GM19455 (cell line): ENCODE data around the gene TPST2.

Source experiments
- ATAC-seq: cut with Tn5 transposase; IDR thresholded peaks from one replicate; pipeline ENCODE4 v1.9.1; 2021; ENCODE audit not compliant: unreplicated experiment

TPST2 gene

DNA sequence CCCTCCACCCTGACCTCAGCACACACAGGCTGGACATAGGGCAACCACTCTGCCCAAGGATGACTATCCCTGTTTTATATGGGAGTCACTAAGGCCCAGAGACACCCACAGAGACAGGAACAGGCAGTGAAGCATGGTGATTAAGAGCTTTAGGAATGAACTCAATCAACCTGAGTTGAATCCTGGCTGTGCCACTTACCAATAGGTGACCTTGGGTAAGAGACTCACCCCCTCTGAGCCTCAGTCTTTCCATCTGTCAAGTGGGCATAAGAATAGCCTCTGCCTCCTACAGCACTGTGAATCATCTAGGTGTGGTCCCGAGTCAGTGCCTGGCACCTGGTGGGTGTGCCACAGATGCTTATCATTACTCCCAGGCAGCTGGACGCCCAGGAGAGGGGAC is 21.1 kb upstream of the TPST2 start:
- ATAC-seq = no peak

DNA sequence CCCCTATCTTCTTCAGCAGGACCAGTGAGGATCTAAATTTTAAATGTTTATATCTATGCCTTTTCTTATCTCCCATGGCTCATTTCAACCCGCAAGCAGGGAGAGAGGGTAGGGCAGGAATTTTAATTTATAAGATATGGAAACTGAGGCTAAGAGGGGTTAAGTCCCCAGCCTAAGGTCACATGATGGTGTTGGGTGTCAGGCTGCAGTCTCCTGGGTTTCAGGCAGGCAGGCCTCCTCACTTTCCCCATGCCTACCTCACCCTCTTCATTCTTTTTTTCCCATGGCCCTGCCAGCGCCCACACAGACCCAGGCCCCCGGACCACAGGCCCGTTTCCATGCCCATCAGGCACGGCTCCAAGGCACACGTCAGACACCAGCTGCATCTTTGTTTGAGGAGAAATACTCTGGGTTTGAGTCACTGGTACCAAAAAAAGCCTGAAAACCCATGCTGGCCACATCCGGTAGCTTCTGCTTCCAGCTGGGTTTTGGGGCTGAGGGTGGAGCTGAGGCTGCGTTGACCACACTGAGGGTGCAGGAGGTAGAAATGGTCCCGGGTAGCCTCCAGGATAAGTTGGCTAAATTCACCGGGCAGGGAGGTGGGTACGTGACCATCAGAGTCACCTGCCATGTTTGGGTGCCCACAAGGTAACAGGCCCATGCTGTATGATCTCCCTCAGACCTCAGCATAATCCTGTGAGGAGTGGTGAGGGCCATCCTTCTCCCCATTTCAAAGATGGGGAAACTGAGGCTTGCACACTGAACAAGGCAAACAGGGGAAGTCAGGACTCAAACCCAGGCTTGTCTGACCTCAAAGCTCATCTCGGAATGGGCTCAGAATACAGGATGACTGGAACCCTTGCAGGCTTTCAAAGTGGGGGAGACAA is 20.4 kb upstream of the TPST2 start:
- peak; percentile 77 for ATAC-seq

DNA sequence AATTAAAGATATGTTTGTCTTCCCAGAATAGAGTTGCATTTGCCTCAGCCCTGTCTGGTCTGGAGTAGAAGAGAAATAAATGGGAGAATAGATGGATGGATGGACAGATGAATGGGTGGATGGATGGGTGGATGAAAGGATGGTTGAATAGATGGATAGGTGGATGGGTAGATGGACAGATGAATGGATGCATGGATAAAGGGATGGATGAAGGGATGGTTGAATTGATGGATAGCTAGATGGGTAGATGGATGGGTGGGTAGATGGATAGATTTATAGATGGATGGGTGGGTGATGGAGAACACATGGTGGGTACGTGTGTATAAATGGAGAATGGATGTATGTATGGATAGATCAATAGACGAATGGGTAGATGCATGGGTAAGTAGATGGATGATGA is 19.4 kb upstream of the TPST2 start:
- no peak for ATAC-seq

DNA sequence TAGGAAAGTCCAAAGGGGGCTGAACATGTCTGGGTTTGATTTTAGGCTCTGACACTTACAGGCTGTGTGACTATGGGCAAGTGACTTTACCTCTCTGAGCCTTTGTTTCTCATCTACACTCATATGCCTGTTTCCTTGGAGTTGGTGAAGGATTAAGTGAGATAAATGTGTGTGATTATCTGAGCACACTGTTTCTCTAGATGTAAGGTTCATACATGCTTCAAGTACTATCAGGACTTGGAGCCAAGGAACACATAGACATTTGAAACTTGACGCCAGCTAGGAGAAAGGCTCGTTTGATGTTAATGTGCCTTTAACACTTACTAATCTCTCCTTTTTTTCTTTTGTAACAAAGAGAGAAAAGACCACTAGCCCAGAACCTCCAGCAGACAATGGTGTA is 18.2 kb upstream of the TPST2 start:
- ATAC-seq = no peak

DNA sequence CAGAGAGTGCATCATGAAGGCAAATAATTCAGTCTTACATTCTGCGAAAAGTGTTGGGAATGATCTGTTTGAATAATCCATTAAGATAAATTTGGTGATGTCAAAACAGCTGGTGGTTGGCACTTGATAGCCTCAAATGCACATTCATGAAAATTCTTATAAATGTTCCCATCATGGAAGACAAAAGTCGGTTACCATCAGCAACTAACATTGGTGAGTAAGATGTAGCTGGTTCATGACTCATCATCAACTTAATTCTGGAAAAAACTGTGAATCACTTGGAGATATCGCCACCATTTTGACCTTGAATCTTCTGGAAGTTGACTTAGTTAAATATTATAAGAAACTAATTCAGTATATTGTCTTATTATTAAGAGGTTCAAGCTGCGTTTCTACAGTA is 16.7 kb upstream of the TPST2 start:
- no peak for ATAC-seq

DNA sequence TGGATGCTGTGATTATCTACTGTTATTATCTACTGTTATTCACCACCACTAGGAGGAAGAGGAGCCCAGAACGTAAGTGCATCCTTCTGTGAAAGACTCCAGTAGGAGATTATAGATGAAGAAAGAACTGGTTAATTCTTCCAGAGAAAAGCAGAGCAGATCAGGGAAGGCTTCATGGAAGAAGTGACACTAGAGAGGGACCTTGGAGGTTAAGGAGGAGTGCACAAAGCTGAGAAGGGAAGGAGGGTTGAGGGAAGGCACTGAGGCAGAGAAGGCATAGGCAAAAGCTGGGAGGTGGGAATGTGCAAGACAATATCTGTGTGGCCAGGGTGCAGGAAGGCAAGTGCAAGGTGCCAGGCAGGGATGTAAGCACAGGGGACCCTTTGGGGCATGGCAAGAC is 14.4 kb upstream of the TPST2 start:
- ATAC-seq = no peak

DNA sequence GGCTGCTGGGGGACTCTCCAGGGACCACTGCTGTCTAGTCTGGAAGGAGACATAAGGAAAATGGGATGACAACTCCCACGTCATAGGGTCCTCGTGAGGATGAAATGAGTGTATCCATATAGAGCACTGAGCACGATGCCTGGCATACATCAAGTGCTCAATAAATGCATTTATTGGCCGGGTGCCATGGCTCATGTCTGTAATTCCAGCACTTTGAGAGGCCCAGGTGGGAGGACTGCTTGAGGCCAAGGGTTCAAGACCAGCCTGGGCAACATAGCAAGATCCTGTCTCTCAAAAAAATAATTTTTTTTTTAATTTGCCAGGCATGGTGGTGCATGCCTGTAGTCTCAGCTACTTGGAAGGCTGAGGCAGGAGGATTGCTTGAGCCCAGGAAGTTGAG is 12.2 kb upstream of the TPST2 start:
- ATAC-seq = no peak

DNA sequence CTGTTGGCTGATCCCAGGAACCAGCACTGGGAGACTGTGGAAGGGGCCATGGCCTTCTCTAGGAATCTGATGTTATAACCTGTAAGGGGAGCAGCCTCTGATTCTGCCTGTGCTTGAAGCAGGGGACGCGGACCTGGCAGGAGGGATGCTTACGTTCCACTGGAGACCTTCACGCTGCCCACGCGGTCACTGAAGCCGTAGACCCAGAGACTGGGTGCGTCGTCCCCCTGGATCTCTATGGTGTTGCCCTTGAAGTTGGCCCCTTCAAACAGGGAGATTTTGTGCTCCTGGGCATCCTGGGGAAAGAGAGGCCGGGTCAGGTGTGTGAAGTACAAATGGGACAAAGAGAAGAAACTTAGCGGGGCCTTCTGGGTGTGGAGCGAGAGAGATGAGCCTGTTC is 11.8 kb upstream of the TPST2 start:
- no peak for ATAC-seq

DNA sequence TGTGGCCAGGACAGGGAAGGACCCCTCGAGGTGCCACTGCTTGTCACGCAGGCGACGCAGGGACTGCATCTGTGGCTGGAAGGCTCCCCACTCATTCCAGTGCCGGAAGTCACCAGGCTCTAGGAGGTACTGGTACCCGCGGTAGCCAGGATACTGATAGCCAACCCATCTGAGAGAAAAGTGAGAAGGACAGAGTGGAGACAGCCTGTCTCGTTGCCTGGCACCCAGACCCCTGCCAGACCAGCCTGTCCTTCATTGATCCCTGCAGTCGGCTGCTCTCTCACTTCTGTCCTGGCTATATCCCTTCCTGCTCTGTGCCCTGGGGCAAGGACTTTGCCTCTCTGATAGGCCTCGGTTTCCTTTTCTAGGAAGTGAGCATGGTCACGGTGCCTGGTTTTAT is 9.6 kb upstream of the TPST2 start:
- no peak for ATAC-seq

DNA sequence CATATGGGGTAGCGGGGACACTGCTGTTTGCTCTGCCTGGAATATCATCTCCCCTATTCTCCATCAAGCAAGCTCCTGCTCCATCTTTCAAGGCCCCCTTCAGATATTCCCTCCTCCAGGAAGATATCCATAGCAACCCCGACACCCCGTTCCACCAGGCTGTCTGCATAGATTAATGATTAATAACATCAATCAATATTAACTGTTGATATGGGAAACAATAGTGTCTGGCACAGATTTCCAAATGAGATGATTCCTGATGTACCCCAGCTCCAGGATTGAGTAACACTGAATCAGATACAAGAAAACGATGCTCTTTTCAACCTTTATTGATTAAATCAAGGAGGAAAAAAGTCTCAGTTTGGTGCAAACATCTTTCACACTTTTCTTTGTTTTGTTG is 7.5 kb upstream of the TPST2 start:
- ATAC-seq = no peak

DNA sequence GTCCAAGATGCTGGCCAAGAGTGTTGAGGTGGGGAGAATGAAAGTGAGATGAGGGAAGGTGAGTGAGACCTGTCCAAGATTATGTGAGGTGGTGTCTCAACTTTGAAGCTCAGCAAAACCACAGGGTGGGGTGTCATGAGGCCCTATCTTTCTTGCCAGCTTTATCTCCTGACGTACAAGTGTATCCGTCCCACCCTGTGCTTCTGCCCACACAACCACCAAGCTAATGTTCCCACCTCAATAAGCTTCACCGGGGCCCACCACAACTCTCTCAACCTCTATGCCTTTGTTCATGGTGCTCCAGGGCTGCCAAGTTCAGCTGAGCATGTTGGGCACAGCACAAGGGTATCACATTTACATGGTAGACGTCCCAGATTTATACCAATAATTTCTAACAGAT is 7.1 kb upstream of the TPST2 start:
- ATAC-seq = no peak

DNA sequence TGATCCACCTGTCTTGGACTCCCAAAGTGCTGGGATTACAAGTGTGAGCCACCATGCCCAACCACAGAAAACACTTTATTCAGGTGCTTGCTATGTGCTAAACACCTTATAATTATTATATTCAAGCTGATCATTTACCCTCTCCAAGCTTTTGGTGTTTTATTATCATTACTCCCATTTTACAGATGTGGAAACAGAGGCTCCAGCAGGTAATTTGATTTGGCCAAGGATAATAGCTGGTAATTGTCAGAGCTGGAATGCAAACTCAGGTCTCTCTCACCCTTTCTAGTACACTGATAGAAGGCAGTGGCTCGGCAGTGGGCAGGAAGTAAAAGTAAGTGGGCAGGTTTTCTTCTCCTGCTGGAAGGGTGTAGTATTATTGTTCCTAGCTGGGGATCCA is 3.8 kb upstream of the TPST2 start:
- no peak for ATAC-seq

DNA sequence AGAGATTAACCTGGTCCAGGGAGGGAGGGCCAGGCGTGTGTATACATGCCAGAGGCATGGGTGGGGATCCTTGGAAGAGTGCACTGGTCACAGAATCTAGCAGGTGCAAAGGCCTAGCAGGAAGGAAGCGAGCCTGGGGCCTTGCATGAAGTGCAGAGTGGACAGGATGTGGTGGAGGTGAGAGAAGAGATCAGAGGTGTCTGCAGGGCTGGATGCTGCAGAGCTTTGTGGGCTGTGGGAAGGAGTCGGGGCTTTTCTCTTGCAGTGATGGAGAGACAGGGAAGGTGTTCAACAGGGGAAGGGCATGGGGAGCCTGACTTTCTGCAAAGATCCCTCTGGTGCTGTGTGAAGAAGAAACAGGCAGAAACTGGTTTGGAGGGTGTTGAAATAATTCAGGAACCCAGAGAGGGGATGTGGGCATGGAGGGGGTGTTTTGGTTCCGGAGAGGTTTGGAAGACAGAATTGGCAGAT is 2.5 kb upstream of the TPST2 start:
- peak; percentile 40 for ATAC-seq

DNA sequence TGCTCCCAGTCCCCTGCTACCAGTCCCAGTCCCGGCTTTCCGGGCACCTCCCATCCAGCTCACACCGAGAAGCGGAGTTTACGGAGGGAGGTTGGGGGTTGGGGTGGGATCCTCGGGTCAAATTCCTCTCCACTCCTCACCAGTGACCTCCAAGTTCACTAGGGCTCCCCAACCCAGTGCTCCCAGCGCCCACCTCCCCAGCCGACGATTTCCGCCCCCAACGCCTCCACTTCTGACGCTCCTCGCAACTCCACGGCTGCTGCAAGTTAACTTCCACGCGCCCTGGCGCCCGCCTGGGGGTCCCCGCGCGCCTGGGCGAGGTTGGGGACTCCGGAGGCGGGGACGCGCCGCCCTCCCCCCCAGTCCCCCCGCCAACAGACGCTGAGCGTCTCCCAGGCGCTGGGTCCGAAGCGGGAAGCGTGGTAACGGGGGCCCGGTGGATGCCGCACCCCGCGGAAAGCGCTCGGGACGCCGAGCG is 526 bp downstream of the TPST2 start:
- peak; percentile 25 for ATAC-seq

DNA sequence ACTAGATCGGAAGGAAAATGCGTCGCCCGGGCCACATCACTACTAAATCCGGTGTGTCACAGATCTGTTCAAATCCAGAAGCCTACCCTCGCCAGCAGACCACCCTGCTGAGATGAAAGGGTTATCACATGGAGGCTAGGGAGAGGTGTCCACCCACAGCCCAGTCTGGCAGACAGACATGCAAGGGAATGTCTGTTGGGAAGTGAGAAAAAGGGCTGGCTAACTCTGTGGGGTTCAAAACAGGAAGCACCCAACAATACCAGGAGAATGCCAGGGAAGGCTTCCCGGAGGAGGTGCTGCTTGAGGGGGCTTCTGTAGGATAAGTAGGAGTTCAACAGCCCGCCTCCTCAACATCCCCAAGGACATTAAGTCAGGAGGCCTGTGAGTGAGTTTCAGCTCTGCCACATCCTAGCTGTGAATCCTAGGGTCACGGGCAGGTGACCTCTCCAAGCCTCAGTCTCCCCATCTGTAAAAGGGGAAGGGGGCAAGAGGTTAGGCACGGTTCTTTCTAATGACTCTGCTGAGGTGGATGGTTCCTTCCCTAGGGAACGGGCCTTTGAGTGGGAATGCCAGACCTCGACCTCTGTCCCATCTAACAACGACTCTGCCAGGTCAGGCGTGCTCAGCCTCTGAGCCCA is 1.1 kb downstream of the TPST2 start:
- ATAC-seq = no peak

DNA sequence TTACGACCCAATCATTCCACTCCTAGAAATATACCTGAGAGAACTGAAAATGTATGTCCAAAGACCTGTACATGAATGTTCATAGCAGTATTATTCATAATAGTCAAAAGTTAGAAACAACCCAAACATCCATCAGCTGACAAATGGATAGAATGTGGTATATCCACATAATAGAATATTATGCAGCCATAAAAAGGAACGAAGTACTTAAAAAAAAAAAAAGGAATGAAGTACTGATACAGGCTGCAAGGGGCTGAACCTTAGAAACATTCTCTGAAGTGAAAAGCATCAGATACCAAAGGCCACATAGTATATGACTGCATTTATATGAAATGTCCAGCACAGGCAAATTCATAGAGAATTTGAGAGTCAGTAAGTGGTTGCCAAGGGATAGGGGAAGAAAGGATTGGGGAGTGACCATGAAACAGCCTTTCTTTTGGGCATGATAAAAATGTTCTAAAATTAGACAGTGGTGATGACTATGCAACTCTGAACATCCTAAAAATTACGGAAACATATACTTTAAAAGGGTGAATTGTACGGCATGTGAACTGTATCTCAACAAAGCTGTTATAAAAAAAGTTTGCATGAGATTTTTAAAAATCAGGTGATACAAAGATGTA is 1.8 kb downstream of the TPST2 start:
- no peak for ATAC-seq

DNA sequence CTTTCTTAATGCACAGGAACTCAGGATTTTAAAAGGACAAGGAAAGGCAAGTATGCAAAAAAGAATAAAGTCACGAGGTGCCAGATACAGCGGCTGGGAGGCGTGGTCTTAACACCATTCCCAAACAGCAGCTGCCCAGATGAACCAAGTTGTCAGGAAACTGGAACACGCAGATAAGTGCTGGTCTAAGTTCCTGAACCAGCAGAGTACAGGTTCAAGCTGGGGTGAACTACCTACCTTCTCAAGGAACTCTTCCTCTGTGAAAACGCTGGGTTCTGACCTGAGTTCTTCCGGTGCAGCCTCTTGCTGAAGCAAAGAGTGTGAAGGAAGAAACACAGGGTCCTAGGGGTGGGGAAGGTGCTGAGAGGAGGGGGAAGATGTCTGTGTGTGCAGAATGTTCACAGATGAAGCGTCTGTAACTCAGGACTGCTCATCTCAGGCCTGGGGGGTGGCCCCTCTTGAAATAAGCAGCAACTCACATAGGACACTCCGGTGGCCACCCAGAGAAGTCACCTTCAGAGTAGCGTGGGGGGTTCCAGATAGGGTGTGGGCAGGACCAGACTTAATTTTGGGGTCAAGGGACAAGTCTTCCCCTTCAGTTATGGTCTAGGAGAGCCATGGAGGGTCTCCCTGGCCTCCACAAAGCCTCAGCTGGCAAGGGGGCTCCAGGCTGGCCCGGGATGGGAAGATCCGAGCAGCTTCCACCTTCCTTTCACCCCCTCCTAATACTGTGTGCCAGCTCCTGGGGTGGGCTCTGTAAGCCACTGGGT is 3.2 kb downstream of the TPST2 start:
- ATAC-seq = no peak

DNA sequence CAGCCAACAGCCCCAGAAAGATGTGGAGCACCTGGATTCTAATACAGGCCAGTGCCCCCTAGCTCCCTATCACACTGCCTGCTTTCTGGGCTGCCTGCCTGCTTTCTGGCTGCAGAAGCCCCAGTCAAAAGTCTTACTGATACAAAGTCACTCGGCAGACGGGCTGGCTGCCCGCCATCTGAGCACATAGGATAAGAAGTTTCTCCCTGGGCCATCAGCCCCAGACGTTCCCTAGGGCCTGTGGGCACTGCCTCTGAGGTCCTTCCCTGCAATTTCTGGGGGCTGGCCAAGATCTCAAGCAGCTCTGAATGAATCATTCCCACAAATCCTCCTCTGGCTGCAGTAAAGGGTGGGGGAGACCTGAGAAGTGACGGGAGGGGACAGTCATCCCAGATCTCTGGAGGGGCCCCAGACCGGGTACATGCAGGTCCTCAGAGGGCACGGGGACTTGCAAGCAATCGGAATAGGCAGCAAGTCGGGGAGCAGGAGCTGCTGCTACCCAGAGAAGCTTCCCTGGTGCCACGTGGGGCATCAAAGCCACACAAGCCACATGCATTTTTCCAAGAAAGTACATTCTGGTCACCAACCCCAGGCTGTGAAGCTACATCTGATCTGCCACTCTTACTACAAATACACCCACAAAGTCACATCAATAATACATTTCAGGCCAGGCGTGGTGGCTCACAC is 4.7 kb downstream of the TPST2 start:
- no peak for ATAC-seq

DNA sequence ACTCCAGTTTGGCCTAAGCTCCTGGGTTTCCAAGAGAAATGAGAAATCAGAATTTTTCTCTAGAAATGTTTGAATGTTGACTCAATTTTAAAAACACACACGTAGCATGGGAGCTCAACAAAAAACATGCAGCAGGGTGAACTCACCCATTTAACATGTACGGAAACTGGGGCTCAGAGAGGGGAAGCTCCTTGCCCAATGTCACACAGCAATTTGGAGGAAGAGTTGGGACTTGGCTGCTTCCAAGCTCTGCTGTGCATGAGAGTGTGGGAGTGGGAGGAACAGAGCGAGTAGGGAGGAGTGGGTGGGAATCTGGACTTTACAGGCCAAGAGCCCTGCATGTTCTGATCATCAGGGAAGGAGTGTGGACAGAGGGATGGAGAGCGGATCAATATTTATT is 5.9 kb downstream of the TPST2 start:
- ATAC-seq = no peak

DNA sequence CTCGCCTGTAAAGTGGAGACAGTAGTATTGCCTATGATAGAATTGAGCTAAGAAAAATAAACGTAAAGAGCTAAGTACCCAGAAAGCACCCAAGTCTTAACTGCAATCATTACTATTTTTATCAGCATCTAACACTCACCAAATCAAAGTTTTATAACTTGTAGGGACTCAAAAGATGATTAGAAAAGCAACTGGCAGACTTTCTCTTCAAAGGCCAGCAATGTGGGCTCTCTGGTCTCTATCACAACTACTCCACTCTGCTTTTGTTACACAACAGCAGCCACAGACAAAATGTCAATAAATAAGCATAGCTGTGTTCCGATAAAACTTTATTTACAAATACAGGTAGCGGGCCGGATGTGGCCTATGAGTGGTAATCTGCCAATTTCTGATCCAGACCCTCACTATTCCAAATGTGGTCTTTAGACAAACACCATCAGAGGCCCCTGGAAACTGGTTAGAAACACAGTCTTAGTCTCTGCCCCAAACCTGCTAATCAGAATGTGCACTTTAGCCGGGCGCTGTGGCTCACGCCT is 8.2 kb downstream of the TPST2 start:
- ATAC-seq = no peak
